PFSK-1 (cell line): ENCODE measurements around the gene STIM1.

Source experiments
- FOXP2 ChIP-seq: optimal IDR thresholded peaks from 2 replicates; pipeline ENCODE3; 2011; ENCODE audit warnings: borderline replicate concordance, control low read depth, inconsistent platforms; ENCODE audit not compliant: insufficient read depth; ENCODE audit errors: extremely low read length, extremely low read depth
- POLR2AphosphoS5 ChIP-seq: IDR thresholded peaks from 2 replicates; pipeline ENCODE4 v1.6.1; 2012; ENCODE audit warnings: low read depth, mild to moderate bottlenecking, control low read depth, low read length, moderate library complexity
- REST ChIP-seq, 2 experiments: IDR thresholded peaks; 2 replicates each; pipeline versions ENCODE4 v1.6.1 to v1.8.0; 2011 to 2012; ENCODE audit warnings: low read depth in 2 of 2, low read length in 2 of 2, control low read depth in 1 of 2, inconsistent platforms in 1 of 2, mild to moderate bottlenecking in 1 of 2, moderate library complexity in 1 of 2; ENCODE audit not compliant: insufficient read depth in 1 of 2
- SIN3A ChIP-seq: IDR thresholded peaks from 2 replicates; pipeline ENCODE4 v1.6.1; 2012; ENCODE audit warnings: mild to moderate bottlenecking, low read length, moderate library complexity, borderline replicate concordance; ENCODE audit not compliant: insufficient read depth

DNA sequence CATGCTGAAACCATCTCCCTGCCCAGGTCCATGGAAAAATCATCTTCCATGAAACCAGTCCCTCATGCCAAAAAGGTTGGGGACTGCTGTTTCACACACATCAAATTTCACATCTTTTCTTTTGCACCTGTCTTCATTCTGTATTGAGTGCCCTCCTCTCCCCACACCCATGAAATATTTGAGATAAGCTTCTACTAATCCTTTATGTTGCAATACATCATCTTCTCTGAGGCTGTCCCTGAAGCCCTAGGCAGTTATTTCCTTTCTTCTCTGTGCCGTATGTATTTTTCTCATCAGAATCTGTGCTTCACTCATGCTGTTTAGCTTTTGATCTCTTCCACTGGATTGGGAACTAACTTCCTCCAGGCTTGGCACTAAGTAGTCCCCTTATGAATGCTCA, 199.2 kb downstream of the STIM1 start:
- TF ChIP-seq FOXP2, result no peak
- TF ChIP-seq SIN3A, result no peak
- TF ChIP-seq REST (IDR thresholded peaks at IDR 0.05; ENCODE audit: insufficient read depth in 1 of 2, low read depth in 2 of 2, low read length in 2 of 2), result no peak
- no peak for TF ChIP-seq POLR2AphosphoS5
